ENCODE data around the gene S100A6. TPM values are rescaled to one million over a fixed set of nuclear protein-coding genes. Genes with fewer than 3 reads are reported as not detected.
A peak's percentile ranks its signal among the peaks of the same experiment; 100 is the strongest.

The S100A6 gene
- total RNA-seq, 1 experiment from 2014 or later, result 19.2 TPM

GRCh38 chr1:153515504-153516394 is 20.0 kb downstream of the S100A6 start:
- Mint-ChIP-seq H3K9me3 (no peaks in the 10 kb centered on the region), H3K36me3 (no peaks in the 10 kb centered on the region), H3K4me3 (no peak overlapping the region), H3K27ac (no peak overlapping the region), H3K4me1 (peaks cover 20% of the 10 kb centered on the region), H3K27me3 (ENCODE audit: low read depth) (peaks cover 81% of the 10 kb centered on the region)
- DNase-seq (ENCODE audit: low spot score) (no peak), ATAC-seq (peak; percentile 18; the same call in 1 of the 2 replicates)
- CTCF ChIA-PET, result interaction anchor here (0.5 to 6.8 kb wide), 11 partner anchors 17 to 167 kb away, joined by 3 to 55 read pairs (median 4); partner anchors contain the start of genes PGLYRP4 and S100A13
- POLR2A ChIA-PET, result no interaction called here
- TF ChIP-seq E2F1 (CRISPR knock-in tag; IDR thresholded peaks at IDR 0.05), result no peak
- no peak for TF ChIP-seq IRF2 (CRISPR knock-in tag; IDR thresholded peaks at IDR 0.05; ENCODE audit: borderline replicate concordance, low read depth)
- TF ChIP-seq ZNF425 (CRISPR knock-in tag; conservative IDR thresholded peaks at IDR 0.05), result no peak
- TF ChIP-seq SMAD3 (CRISPR knock-in tag; IDR thresholded peaks at IDR 0.05; ENCODE audit: borderline replicate concordance), result no peak
- no peak for TF ChIP-seq RORB (CRISPR knock-in tag; IDR thresholded peaks at IDR 0.05)
- no peak for TF ChIP-seq NFE2L1 (CRISPR knock-in tag; IDR thresholded peaks at IDR 0.05)
- TF ChIP-seq OVOL2 (CRISPR knock-in tag; IDR thresholded peaks at IDR 0.05; ENCODE audit: borderline replicate concordance), result no peak
- TF ChIP-seq GTF2I (CRISPR knock-in tag; conservative IDR thresholded peaks at IDR 0.05), result no peak
- no peak for TF ChIP-seq CREB1 (CRISPR knock-in tag; IDR thresholded peaks at IDR 0.05)
- TF ChIP-seq GRHL2 (CRISPR knock-in tag; IDR thresholded peaks at IDR 0.05; ENCODE audit: insufficient replicate concordance, severe bottlenecking), result no peak
- TF ChIP-seq ZNF121 (CRISPR knock-in tag; IDR thresholded peaks at IDR 0.05), result no peak
- TF ChIP-seq RELA (CRISPR knock-in tag; IDR thresholded peaks at IDR 0.05; ENCODE audit: borderline replicate concordance), result no peak
- TF ChIP-seq CTCF (IDR thresholded peaks at IDR 0.05), result no peak
- no peak for TF ChIP-seq FOXJ3 (CRISPR knock-in tag; IDR thresholded peaks at IDR 0.05; ENCODE audit: borderline replicate concordance)
- TF ChIP-seq AFF4 (CRISPR knock-in tag; IDR thresholded peaks at IDR 0.05; ENCODE audit: borderline replicate concordance), result no peak
- no peak for TF ChIP-seq MAX (CRISPR knock-in tag; IDR thresholded peaks at IDR 0.05)
- TF ChIP-seq ZSCAN18 (CRISPR knock-in tag; IDR thresholded peaks at IDR 0.05), result no peak
- TF ChIP-seq NFATC4 (CRISPR knock-in tag; IDR thresholded peaks at IDR 0.05), result no peak
- no peak for TF ChIP-seq STAT6 (CRISPR knock-in tag; conservative IDR thresholded peaks at IDR 0.05; ENCODE audit: low read depth)
